Activated T-cell treated with anti-CD3 and anti-CD28 coated beads for 4 hours (primary cell): ENCODE data around the gene HPS4.
A peak's percentile ranks its signal among the peaks of the same experiment; 100 is the strongest.
"Not testable (repeated sequence)": the region's sequence is repeated elsewhere in the genome, so short reads cannot be mapped to it uniquely, and the experiment has no call there.

ENCODE experiments used
- DNase-seq: peaks from one replicate; pipeline ENCODE4 v3.0.0-alpha.2; 2020

The HPS4 gene

DNA sequence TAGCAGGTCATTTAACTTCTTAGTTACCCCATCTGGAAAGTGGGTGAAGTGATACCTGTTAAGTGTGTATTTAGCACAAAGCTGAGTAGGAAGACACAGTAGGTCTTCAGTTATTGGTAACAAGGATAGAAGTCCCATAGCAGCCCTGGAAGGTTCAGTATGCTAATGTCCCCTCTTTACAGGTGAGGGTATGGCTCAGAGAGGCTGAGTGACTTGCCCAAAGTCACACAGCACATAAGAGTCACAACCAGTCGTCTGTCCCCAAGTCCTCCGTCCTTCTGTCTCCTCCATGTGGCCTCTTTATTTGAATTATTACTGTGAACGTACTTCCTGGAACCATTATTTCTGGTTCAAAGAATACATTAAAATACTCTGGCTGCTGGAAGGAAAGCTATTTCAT is 44.0 kb downstream of the HPS4 start:
- no peak for DNase-seq

DNA sequence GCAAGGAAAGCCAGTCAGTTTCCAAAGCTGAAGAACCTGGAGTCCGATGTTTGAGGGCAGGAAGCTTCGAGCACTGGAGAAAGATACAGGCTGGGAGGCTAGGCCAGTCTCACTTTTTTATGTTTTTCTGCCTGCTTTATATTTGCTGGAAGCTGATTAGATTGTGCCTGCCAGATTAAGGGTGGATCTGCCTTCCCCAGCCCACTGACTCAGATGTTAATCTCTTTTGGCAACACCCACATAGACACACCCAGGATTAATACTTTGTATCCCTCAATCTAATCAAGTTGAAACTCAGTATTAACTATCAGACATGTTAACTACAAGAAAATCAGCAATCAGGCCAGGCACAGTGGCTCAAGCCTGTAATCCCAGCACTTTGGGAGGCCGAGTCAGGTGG is 44.8 kb downstream of the HPS4 start:
- DNase-seq: not testable (repeated sequence)

DNA sequence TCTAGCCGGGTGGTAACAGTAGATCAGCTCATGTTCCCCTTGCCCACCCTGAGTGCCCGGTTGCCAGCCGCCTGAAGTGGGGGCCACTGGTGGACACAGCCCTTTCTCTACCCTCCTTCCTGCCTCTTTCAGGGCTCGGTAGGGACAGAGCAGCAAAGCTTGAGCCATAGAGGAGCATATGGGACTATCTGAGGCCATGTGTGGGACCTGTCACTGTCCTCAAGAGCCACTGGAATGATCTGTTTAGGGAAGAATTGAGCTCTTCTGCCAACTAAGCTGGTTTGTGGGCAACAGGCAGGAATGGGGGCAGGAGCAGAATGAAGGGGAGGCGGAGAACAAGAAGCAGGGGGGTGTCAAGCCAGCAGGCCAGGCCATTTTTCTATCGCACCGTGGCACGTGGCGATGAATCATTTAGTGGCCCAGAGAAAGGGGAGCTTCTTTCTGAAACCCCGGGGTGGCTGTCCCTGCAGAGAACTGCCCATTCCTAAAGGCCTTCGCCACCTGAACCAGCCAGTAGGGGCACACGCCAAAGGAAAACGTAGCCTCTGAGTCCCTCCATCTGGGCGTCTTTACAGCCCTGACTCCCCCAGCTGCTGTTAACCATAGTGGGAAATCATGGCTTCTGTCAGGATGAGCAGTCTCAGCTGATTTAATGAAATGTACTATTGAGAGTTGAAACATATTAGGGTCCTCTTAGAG is 45.7 kb downstream of the HPS4 start:
- no peak for DNase-seq

DNA sequence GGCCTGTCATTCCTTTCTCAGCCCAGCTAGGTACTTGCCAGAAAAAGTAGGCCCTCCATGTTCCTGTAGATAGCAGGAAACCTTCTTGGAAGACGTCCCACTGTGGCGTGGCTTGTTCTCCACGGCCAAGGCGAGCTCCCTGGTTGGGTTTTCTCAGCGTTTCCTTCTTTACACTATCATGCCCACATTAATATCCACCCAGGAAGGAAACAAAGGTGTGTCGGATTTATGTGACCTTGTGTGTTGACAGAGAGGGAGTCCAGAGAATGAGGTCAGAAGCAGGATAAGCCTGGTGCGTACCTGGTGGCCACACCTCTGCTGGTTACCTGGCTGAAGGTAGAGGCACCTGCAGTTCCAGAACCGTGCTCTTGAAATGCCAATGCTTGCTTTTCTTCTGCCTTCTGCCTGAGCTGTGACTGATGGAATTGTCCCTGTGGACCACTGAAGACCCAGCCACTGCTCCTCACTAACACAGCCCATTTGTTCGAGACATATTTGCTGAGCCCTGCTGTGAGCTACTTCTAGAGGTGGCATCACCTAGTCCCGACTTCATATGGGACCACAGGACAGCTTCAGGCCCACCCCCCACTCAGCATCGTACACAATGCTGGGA is 46.6 kb downstream of the HPS4 start:
- DNase-seq: no peak

DNA sequence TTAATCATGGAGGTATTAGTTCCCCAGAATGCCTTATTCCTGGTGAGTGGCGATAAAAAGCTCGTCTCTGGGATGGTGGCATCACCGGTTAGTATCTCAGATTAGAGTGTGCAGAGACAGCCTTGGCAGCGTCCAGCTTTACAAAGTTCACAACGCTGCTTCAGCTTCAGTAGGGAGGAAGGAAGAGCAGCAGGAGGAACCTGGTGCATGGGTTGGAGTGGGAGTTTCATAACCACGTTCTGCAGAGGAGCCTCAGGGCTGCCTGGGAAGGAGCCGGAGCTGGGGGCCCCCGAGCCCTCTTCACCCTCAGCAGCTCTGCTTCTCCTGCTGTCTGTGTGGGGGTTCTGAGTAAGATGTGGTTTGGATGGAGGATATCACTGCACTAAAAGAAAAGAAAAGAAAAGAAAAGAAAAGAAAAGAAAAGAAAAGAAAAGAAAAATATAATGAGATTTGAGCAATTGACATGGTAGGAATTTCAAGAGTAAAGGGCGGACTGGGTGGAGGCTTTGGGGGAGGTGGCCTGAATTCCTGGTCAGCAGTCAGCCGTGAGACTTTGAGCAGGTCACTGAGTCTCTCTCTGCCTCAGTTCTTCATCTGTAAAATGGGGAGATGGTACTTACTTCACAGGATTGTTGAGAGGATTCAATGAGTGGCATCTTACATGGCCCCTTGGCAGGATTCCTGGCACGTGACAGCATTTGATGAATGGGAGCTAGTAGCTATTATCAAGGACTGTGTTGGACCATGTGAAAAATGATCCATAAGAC is 48.1 kb downstream of the HPS4 start:
- no peak for DNase-seq

DNA sequence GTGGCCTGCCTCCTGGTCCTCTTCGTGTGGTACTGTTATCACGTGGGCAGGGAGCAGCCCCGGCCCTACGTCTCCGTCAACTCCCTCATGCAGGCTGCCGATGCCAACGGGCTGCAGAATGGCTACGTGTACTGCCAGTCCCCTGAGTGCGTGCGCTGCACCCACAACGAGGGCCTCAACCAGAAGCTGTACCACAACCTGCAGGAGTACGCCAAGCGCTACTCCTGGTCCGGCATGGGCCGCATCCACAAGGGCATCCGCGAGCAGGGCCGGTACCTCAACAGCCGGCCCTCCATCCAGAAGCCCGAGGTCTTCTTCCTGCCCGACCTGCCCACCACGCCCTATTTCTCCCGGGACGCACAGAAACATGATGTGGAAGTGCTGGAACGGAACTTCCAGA is 49.8 kb downstream of the HPS4 start:
- no peak for DNase-seq

DNA sequence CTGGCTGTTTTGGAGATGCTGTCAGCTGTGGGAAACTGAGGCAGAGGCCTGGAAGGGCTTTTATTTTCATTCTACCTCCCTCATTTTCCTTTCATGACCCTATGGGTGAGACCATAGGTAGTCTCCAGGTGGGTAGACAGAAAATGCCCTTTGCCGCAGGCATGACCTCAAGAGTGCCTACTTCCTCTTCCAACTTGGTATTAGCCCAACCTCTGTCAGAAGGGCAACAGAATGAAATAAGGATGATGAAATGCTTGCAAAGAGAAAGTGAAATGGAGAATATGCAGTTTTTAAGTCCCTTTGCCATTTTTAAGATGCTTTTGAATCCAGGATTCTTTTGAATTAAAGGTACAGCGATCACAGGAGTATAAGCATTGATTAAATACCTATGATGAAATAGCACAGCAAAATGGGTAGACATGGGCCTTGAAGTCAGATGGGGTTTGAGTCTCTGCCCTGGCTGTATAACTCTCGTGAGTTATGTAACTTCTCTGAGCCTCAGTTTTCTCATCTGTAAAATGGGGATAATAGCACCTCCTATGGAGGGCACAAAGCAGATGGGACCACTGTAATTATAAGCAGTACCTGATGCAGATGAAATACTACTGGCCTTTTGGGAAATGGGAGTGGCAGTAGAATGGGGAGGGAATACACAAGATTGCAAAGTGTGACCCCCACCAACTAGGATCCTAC is 50.8 kb downstream of the HPS4 start:
- DNase-seq: no peak

DNA sequence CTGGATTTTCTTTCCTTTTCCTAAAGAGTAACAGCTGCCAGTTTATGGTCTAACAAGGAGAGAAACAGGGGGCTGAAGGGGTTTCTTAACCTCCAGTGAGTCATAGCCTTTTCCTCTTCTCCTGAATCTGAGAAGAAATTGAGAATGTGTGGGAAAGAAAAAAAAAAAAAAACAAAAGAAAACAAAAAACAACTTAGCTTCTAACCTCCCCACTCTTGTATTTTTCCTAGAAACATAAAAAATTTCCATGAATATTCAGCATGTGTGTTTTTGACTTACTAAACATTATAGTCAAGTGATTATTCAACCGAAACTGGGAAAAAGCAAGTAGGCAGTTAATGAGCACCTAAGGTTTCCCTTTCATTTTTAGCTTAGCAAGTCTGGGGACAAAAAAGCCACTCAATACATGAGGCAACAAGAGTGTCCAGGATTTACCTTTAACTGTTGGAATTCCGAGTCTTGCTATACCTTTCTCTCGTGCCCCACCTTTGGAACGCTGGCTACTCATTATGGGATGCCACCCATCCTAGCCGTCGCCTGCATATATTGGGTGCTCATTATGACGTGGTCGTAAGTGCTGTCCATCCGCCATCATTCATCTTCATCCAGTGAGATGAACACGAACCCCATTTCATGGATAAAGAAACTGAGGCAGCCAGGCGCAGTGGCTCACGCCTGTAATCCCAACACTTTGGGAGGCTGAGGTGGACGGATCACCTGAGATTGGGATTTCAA is 52.2 kb downstream of the HPS4 start:
- DNase-seq: no peak

DNA sequence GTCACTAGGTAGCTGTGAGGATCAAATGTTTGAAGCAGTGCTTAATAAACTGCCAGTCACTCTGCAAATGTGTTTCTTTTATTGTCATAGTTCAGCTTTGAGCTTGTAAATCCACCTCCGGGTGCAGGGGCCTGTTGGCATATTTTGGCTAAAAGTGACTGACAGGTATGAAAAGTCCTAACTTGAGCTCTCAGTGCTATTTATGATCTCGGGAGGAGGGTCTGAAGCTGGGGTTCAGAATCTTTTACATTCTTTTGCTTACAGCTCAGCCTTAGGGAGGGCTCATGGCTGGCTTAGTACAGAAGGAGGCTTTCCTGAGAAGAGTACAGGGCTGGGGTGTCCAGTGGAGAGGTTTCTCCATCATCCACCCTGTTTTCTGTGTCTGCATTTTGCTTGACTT is 53.0 kb downstream of the HPS4 start:
- no peak for DNase-seq

DNA sequence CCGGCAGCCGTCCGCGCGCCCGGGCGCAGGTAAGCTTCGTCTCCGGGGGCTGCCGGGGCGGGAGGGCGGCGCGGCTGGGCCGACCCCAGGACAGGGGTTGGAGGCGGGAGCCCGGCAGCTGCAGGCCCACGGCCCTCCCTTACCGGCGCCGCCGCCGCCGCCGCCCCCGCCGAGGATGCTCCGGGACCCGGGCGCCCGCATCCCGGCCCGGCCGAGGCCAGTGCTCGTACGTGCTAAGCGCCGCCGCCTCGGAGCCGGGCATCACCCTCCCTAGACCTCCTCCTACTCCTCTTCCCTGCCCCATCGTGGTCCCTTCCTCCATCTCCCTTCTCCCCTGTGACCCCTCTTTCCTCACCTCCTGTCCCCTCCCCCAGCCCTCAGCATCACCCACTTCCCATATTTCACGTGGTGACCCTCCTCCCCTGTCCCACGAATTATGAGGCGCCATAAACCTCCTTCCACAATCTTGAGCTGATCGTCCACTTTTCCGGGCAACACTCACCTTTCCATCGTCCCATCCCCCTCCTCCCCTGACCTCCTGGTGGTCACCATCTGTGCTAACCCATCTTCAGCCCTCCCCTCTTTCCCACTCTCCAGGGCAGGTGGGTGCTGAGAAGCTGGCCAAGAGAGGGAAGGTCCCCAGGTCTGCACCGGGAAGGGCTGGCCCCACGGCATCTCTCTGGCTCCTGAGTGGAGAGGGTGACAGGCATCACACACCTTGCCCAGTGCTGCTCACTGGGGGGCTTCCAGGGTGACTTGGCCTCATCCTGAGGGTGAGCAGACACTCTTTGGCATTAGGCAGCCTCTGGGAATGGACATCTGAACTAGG is 53.9 kb downstream of the HPS4 start:
- no peak for DNase-seq

DNA sequence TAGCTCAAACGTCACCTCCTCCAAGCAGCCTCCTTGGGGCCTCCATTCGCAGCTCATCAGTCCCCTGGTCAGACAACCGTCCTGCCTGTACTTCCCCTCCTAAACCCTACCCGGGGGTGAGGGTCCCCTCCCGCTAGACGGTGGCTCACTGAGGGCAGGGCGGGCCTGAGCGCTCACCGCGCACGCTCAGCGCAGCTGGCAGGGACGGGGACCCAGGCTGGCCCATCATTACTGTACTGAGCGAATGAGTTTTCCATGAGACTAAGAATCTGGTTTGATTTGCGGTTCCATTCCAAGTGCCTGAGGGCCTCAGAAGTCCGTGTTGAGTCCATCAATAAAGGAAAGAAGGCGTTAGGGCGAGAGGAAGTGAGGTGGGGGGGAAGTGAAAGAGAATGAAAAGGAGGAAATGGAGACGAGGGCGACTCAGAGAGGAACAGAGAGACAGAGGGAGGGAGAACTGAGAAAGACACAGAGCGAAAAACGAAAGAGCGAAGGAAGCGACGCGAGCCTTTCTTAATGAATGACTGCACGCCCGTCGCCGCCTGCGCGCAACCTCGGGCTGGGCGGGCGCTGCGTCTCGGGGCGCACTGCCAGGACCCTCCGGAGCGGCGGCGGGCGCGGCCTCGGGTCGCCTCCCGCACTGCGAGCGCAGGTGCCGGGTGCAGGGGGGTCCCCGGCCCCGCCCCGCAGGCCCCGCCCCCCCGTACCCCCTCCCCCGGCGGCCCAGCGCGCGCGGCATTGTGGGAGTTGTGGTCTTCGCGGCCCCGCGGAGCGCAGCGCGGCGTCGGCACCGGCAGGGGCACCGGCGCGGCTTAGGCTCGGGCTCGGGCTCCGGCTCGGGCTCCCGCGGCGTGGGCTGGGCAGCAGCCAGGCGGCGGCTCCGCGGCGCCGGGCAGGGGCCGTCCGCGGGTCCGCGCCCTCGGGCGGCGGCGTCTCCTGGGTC is 54.8 kb downstream of the HPS4 start, which contains the start of gene ASPHD2:
Gene ASPHD2 (plus strand): TSS at position 746 of the 943 bp plus-strand sequence. CDS start 4,356 bp downstream, outside the sequence.
- peak; percentile 62 for DNase-seq

DNA sequence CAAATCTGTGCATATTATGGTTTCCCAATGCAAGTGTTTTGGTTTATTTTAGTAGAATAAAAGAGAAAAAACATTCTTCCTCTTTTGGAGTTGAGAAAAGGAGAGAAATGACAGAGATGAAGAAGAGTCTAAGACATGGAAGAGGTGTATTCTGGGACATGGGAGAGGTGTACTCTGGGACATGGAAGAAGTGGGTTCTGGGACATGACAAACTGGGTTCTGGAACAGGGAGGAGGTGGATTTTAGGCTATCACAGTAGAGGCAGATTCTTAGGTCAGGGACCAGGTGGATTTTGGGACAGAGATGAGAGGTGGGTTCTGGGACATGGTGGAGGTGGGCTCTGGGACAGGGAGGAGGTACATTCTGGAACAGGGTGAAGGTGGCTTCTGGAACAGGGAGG is 56.7 kb downstream of the HPS4 start:
- no peak for DNase-seq

DNA sequence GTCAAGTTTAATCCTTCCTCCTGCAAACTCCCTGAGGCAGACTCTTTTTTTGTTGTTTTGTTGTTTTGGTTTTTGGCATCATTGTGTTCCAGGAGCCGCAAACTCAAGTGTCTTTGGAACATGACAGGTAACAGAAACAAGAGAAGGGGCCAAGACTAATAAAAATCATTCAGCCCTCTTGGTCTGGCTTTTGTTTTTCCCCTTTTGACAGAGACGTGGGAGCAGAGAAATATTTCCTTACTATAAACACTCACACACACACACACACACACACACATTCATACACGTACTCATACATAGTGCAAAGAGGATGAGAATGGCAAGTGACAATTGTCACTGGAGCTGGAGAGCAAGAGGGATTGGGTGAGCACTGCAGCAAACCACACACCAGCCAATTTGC is 65.0 kb downstream of the HPS4 start:
- no peak for DNase-seq

DNA sequence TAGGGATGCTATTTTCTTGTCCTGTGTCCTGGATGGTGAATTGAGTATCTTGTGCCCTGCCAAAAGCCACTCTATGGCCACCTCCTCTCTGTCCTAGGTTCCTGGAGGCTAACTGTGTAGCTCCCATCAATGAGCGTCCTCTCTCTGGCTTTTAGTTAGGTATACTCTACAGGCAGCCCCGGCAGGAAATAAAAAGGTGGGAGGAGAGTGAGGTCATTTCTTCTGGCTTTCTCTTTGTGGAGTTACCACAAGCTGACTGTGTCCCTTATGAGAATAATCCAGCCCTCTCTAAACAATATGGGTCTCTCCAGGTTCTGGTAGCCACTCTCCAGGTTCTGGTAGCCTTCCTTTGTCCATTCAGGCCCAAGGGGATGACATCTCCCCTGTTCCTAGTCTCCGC is 66.2 kb downstream of the HPS4 start:
- no peak for DNase-seq

DNA sequence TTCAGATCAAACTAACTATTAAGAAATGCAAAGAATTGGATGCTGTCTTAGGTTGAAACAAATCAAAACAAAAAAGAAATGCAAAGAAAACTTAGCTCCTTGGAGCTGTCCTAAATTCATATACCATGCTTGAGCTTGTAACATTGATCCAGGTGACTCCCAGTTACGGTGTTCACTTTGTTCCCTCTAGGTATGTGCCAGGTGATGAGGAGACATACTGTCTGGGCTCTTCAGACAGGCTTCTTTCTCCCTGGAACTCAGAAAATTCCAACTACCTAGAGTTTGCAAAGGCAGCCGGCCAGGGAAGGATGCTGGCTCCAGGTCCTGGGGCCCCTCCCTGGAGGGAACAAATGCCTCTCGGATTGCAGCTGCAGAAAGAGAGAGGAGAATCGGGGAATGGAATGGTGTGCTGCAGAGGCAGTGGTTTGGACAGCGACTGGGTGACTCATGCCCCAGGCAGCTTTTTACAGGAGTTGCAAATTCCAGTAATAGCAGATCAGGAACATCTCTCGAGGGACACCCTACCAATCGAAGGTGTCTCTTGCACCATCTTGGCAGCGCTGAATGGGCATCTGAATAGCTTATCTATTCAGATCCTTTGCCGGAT is 66.8 kb downstream of the HPS4 start:
- no peak for DNase-seq

DNA sequence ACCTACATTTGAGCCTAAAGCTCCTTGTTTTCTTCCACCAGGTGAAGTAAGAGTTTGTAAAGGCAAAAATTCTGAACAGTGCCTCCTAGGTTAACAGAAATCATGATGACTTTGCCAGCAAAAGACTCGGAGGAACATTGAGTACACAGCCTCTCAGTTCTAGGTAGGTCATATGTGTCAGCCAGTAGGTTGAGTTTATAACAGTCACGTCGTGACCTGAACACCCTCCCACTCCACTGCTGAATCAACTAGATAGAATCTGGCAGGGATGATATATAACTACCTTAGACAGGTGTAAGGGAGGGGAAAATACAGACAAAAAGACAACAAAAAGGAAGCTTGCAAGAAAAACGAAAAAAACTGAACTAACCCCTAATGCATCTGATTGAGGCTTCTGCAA is 67.3 kb downstream of the HPS4 start:
- DNase-seq: no peak

DNA sequence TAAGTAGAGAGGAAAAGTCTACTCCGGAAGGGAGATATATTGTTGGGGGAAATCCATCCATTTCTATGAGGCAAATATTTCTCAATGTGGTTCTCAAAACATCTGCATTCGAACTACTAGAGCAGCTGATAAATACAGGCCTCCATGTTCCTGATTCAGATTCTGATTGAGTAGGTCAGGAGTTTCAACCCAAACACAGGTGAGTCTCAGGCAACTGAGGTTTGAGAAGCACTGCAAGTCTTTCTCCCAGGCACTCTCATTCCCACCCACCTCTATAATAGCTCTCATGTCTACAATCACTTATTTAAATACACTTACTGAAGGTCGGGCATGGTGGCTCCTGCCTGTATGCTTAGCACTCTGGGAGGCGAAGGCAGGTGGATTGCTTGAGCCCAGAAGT is 69.2 kb downstream of the HPS4 start:
- DNase-seq: no peak

DNA sequence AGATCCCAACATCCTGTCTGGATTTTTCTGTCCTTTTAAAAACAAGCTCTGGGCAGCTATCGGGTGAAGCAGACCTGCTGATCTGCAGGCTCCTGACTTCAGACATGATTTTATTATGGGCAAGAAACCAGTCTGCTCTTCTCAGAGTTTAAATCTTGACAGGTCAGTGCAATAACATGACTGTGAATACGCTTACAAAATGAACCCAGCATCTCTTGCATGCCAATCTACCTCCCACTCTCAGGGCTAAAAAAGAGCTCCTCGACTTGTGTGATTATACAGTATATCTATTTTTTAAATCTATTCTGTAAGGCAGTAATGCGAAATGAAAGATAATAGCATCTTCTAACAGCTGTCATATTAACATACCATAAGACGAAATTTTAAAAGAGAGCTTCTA is 73.2 kb downstream of the HPS4 start:
- DNase-seq: no peak

DNA sequence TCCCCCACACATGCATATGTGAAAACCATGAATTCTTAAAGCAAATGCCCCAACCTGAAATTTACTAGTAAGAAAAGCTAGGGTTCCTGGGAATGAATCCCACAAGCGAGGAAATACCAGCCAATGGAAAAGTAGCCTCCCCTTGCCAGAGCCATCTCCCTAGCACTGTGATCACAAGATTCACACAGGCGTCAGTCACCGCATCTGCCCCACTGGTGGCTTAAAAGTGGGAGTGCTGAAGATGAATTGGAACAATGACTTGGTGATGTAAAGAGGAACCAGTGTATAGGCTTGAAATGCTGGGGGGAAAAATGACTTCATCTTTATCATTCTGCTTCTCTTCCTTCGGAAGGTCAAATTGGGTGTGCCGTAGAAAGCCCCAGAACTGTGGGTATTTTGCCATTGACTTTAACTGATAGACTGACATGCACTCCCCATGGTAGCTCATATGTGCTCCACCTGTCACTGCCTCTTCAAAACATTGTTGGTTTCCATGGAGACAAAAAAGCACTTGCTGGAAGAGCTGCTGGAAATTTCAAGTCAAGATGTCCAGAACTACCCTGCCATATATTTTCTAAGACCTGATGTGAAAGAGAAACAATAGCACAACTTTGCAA is 73.8 kb downstream of the HPS4 start:
- DNase-seq: no peak
